PC-3 (cell line): Measurements from ENCODE around the gene TMEM114.

Experiments used
- EZH2 ChIP-seq: fragments of 300-600 bp; sonication (generic); IDR thresholded peaks from one replicate; pipeline ENCODE4 v1.6.1; 2017; ENCODE audit warnings: antibody characterized with exemption, mild to moderate bottlenecking, low read length; ENCODE audit not compliant: unreplicated experiment
- TF ChIP-seq, protein P1 (sequence below): fragments of 300-600 bp; sonication (generic); conservative IDR thresholded peaks from 2 replicates; pipeline ENCODE4 v1.5.1; 2017; ENCODE audit warnings: antibody characterized with exemption, low read depth, mild to moderate bottlenecking, low read length

DNA sequence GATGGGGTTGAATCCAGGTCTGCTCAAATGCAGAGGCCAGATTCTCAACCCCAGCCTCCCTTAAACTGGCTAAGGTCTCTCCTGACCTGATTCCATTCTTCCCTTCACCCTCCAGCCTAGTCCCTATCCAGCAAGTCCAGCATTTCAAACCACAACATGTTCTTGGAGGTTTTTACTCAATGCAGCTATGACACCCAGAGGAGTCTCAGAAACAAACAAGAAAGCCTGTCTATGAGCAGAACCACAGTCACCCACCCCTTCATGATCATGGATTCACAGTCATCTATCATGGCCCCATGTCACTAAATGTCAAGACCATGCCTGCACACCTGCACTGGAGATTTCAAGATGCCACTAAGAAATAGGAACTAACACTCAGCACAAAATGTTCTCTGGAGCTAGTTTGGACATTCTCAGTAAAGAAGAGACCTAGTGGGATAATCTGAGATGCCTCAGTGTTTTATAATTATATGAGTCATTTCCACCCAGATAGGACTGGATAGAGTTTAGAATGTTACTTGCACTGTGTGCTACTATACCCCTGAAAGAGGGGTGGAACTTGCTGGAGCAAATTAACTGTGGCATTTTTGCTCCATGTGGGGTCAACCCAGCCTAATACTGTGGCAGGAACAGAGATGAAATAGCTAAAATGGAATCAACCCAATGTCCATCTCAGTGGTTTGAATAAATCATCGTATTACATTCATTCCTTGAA lies 21.7 kb upstream of the TMEM114 start:
- TF ChIP-seq, protein P1, sequence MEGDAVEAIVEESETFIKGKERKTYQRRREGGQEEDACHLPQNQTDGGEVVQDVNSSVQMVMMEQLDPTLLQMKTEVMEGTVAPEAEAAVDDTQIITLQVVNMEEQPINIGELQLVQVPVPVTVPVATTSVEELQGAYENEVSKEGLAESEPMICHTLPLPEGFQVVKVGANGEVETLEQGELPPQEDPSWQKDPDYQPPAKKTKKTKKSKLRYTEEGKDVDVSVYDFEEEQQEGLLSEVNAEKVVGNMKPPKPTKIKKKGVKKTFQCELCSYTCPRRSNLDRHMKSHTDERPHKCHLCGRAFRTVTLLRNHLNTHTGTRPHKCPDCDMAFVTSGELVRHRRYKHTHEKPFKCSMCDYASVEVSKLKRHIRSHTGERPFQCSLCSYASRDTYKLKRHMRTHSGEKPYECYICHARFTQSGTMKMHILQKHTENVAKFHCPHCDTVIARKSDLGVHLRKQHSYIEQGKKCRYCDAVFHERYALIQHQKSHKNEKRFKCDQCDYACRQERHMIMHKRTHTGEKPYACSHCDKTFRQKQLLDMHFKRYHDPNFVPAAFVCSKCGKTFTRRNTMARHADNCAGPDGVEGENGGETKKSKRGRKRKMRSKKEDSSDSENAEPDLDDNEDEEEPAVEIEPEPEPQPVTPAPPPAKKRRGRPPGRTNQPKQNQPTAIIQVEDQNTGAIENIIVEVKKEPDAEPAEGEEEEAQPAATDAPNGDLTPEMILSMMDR, result no peak
- TF ChIP-seq EZH2, result no peak
